Superior temporal gyrus (tissue), 1 donor: ENCODE results near the gene SLC39A1.

Experiments used
- DNase-seq: peaks from one replicate; pipeline ENCODE4 v3.0.0-alpha.2; 2016; ENCODE audit errors: extremely low spot score

The SLC39A1 gene

DNA sequence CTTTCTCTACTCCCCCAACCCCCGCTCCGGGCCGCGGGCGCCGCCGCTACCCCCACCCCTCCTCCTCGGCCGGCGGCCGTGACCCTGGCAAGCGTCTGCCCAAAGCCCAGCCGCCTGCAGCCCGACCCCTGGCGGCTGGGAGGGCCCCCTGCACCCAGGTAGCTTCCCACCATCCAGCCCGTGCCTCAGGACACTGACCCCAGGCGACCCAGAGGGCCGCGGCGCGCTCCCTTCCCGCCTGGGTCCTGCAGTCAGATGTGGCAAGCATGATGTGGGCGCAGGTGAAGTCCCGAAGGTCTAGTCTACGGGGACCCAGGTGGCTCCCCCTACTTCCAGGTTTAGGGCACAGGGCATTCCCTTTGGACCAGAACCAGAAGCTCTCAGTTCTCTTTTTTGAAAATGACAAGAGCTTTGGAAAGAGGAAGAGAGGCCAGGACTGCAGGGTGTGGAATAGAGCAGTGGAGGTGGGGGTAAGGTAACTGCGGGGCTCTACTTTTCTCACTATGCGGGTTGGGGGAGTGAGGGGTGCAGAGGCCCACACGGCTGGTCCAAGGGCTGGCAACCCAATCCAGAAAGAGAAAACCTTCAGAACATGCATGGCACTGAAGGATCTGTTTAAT, 16.6 kb downstream of the SLC39A1 start, which contains the start of gene DENND4B:
DENND4B (minus strand) TSS at position 97 of the 620 bp plus-strand sequence. CDS start 2,344 bp downstream, outside the sequence.
- peak; percentile 78 for DNase-seq

DNA sequence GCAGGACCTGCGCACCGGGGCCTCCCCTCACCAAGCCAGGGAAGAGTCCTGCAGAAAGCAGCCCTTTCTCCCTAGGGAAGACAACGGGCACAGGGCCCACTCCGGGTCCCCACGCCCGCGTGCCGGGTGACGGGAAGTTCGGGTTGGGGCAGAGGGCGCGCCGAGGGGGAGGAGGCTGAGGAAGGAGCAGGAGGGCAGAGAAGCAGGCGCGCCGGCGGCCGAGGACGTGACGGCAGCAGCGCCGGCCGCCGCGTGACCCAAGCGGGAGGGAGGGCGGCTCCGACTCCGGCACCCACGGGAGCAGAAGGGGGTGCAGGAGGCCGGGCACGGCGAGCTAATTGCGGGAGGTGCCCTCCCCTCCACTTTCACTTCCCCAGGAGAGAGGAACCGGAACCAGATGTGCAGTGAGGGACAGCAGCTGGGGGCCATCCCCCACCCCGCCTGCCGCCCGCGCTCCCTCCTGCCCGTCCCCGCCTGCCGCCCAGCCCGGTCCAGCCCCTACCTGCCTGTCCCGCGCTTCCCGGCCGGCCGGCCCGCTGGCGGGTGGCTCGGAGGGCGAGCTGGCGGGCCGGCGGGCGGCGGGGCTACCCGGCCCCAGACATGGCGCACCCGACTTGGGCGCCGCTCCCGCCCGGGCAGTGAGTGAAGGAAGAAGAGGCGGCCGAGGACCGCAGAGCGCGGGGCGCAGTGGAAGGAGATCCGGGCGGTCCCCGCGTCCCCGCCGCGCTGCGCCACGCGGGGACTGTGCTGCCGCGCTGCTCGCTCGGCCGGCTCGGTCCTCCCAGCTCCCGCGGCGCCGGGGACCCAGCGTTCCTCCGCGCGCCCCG, 17.3 kb downstream of the SLC39A1 start:
- peak; percentile 69 for DNase-seq

DNA sequence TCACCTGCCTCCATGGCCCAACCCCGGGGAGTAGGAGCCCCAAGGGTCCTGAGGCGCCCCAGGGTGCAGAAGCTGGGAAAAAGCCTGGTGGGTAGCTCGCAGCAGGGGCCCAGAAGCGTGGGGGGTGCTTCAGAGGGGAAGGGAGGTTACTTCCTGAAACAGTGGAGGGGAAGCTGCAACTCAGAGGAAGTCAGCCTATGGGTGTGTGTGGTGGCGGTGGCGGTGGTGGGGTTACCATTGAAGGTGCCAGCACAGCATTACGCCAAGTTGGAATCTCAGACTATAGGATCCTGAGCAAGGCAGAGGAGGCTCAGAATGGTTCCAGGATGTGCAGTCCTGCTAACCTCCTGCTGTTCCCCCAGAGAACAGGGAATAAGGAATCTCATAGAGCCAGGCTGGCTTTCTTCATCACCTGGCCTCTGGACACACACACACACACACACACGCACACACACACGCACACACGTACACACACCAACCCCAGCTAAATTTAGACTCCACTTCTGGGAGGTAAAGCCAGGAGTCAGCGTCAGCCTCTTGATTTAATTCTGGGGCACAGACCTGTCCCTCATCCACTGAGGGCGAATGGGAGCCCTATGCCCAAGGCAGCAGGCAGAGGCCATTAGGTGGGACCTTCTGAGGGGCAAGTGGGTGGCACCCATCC, 18.1 kb downstream of the SLC39A1 start:
- DNase-seq = no peak

DNA sequence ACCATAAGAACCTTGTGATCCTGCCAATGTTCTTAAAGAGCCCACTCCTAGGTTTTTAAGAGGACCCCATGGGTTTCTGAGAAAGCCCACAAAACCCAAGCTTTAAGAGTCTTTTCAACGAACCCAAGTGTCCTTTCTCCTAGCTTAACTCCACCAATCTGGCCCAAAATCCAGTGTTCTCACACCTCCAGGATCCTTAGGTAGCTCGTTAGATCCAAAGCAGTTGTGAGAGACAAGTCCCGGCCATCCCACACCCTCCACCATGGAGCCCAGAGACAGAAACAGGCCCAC, 18.6 kb downstream of the SLC39A1 start:
- DNase-seq = no peak

DNA sequence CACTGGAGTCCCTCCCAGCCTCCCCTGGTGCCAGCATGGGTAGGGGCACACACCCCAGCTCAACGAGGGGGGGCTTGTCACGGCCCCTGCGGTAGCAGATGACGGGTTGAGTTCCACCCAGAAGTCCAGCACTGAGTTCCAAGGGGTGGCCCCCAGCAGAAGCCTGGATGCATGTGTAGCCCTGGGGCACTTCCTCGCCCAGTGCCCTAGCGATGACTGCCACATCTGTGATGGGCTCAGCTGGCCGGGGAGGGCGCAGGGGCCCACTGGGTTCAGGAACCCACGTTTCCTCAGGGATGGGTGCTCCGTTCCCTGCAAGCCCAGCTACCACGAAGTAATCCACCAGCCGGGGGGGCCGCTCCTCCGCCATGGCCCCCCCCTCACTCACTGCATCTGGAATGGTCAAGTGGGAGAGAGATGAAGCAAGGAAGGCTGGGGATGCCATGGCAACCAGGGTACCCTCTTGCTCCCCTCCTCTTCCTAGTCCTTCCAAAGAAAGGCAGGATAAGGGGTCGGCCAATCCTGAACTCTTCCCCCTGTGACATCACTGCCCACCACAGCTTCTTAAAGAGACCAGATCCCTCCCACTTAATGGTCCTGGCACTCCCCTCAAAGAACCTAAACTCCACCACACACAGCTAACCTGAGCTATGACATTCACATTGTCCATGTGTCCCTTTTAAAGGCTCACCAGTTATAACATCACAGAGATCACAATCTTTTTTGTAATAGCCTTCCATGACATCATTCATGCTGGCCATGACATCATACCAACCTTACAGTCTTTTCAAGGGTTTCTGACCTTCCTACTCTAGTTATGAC, 19.1 kb downstream of the SLC39A1 start:
- no peak for DNase-seq

DNA sequence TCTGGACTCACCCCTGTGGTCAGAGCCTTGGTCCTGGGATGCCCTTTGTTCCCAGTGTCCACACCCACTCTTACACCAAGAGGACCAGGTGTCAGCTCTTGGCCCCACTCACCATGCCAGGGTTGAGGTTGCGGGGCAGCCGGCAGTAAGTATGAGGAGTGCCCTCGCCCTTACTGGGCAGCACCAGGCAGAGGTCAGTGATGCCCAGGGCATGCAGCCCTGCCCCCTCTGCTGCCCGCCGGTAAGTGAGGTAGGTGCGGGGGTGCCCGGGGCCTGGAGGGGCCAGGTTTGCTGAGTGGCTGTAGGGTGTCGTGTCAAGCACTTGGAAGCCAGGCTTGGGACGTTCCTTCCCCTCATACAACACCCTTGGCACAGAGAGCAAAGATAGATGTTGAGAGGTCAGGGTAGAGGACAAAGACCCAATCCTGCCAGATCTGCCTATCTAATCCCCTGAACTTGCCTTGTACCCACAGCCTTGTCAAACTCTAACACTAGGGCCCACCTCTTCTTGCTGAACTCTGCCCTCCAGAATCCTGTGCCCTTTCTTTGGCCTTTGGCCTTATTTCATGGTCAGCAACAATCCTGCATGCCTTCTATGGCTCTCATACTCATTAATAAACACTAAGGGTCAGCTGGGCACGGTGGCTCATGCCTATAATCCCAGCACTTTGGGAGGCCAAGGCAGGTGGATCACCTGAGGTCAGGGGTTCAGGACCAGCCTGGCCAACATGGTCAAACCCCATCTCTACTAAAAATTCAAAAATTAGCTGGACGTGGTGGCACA, 20.4 kb downstream of the SLC39A1 start:
- DNase-seq = no peak

DNA sequence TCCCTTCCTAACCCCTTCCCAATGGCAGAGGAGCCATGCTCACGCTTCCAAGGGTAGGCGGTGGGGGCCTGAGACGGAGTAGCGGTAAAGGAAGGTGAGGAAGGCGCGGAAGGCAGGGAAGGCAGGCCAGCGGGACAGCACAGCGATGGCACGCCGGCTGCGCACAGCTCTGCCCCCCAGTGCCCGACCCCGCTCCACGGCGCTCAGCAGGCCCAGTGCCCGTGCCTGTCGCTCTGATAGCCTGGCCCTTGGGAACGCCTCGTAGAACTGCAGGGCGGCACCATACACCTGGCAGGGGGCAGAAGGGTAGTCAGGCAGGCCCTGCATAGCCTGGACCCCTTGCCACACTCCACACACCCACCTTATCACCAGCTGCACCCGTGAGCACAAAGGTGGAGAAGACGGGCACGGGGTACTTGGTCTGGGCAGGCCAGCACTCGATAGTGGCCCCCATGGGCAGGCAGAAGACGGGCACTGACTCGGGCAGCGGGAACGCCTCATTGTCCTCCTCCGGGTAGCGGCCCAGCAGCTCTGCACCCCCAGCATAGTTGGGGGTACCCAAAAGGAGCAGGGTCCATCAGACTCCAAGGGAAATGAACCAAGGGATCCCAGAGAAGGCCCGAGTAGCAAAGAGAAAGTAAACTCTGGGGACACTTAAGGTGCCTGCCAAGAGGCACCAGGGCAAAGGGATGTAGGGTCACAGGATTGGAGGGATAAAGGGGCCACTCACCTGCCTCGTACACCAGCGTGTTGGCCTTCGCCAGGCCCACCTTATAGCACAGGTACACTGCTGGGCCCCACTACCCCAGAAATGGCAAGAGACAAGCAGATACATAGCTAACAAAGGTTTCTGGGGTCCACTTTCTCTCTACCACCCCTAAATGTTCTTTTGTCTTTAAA, 21.3 kb downstream of the SLC39A1 start:
- no peak for DNase-seq

DNA sequence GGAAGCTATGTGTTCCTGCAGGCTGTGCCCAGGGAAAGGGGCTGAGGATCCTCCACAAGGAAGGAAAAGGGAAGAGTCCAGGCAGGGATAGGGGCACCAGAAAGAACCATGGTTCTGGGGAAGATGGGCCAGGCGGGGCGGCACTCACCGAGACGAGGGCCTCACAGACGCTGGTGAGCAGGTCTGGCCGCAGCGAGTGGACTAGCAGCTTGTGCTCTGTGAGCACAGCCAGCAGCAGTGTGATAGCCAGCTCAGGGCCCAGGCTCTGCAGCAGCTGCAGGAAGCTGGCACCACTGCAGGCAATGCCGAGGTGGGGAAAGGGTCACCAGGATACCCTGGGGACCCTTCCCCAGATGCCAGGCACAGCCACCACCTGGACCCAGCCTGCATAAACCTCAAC, 22.6 kb downstream of the SLC39A1 start:
- no peak for DNase-seq

DNA sequence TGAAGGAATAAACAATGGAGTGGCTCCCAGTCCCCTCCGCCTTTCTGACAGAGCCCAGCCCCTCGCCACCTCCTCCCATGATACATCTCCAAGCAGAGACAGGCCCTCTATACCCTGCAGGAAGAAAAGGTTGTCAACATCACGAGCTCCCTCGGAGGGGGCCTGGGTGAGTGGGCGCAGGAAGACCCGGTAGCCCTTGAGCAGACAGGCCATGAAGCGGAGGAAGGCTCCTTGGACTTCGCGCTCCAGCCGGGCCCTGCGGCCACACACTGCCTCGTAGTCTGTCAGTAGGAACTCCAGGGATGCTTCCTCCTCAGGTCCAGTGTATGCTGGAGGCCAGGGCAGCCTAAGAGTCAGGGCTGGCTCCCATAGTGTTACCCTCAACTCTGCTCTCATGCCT, 23.9 kb downstream of the SLC39A1 start:
- no peak for DNase-seq

DNA sequence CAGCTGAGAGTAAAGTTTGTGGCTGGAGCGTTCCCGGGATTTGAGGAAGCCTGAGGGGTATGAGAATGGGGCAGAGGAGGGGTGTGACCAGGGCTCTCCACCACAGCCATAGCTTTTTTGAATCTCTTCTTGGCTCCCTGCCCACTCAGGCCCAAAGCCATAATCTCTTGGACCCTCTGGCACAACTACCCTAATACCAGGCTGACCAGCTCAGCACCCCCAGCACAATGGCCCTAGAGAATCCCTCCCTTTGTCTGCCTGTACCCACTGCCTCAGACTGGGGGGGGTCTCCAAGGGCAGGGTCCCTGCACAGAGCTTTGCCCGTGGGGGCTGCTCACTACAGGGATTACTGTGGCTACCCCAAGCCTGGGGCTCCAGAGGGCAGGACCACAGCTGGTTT, 24.3 kb downstream of the SLC39A1 start:
- no peak for DNase-seq

DNA sequence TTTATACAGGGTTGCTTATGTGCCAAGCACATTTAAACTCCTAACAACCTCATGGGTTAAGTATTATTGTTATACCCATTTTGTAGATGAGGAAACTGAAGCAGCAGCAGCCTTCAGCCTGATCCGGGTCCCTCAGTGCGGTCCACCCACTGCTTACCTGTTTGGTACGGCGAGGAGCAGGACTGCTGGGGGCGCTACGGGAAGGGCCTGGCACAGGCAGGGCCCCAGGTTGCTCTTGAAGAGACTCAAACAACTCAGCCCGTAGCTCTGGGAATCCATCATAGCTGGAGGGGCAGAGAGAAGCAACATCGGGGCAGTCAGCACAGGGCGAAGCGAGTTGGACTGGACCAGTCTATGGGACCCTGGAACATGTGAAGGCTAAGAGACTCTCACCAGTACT, 26.0 kb downstream of the SLC39A1 start:
- no peak for DNase-seq

DNA sequence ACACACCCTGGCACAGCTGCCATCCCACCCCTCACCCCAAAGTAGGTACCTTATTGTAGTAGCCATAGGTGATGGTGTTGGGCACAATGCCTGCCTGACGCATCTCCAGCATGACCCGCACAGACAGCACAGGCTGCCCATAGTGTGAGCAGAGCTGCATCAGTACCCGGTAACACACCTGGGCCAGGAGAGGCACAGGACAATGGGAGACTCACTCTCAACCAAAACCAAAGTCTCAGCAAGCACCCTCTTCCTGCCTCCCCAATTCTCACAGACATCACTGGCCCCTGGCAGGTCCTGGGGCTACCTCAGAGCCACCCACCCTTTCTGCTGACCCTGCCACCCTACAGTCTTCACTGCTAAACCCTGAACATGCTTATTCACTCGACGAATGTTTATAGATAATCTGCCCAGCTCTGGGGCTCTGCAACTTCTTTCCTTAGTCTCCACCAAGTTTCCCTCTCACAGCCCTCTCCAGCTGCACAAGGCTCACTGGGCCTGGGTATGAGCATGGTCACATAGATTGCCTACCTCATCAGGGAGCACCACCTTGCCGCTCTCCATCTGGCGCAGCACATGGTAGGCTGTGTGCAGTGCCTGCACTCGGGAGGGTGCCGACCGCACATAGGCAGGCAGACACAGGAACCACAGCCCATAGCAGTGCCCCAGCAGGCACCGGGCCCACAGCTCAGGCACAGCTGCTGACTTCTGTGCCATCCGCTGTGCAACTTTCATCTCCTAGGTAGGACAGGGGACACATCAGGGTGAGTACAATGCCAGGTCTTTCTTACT, 27.1 kb downstream of the SLC39A1 start:
- DNase-seq = no peak

DNA sequence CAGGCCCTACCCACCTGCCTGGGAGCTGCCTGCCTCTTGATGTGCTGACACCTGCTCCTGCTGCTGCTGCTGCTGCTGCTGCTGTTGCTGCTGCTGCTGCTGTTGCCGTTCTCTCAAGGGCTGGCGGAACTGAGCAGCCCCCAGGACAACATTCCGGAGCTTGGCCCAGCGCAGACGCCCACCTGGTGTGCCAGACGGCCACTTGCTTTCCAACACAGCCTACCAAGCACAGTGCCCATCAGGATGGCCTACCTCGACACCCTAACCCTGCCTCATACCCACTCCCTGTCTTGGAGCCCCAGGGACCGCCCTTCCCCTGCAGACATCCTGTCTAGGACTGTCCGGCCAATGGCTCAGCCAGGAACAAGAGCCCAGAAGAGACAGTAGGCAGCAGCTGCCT, 28.6 kb downstream of the SLC39A1 start:
- no peak for DNase-seq

DNA sequence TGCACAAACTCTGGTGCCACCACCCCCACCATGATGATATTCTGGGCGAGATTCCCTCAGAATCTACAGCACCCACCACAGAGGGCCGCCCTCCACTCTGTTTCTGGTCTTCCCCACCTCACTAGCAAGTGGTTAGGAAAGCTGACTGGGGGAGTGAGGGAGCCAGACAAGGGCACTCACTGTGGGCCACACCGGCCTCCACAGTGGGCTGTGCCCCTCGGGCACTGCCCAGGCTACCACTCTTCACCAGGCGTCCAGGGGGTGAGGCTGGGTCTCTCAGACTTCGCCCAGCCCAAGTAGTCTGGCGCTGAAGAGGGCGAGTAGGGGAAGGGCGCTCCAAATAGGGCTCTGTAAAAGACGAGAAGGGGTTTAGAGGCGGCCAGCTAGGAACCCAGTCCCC, 29.4 kb downstream of the SLC39A1 start:
- DNase-seq = no peak

DNA sequence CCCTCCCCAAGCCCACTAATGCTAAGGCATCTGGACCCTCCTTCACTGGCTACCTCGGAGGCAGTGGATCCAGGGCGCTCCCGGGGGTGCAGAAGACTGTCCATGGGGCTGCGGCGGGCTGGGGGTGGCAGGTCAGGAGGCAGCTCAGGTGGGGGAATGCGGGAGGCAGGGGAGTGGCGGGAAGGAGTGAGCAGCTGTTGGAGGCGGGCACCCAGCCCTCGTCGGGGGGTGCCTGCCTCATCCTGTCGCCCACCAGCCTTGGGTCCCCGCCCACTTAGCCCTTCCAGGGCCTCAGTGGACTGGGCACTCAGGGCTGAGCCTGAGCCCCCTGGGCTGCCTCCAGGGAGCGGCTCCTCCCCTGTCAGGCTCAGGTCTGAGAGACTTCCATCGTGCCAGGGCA, 29.9 kb downstream of the SLC39A1 start:
- no peak for DNase-seq

DNA sequence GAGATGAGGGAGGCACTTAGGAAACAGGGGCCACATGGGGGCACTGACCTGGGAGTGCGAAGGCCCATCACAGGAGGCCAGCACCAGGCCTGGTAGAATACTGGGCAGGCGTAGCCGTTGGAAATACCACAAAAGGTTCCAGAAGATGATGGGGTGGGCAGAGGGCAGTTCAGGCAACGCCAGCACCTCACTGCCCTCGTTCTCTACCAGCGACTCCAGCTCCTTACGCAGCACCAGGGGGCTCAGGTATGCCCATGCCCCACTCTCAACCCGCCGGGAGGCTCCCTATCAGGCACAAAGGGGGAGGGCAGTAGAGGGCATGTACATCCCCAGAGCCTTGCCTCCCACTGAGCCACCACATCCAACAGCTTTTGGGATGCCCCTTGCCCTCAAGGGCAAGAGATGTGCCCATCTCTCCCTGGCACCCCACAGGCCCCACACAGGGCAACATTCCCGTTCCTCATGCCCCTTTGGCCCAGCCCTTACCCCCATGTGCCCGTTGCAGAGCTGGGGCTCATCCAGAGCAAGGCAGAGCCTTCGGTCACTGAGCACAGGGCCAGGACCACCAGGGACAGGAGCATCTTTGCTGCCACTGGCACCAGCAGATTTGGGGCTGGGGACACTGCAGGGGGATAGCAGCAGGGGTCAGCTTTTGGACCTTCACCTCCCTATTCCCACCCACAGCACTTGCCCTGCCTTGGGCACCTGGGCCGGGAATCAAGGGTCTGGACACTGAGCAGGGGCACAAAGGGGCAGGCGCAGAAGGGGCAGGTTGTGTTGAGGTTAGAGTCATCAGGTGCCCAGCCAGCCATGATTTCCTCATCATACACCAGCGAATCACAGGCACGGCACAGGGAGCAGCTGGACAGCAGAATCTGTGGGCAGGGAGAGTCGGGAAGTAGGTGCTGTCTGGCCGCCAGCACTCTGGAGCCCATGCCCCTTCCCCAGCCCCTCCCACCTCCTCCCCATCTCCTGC, 30.9 kb downstream of the SLC39A1 start:
- no peak for DNase-seq

DNA sequence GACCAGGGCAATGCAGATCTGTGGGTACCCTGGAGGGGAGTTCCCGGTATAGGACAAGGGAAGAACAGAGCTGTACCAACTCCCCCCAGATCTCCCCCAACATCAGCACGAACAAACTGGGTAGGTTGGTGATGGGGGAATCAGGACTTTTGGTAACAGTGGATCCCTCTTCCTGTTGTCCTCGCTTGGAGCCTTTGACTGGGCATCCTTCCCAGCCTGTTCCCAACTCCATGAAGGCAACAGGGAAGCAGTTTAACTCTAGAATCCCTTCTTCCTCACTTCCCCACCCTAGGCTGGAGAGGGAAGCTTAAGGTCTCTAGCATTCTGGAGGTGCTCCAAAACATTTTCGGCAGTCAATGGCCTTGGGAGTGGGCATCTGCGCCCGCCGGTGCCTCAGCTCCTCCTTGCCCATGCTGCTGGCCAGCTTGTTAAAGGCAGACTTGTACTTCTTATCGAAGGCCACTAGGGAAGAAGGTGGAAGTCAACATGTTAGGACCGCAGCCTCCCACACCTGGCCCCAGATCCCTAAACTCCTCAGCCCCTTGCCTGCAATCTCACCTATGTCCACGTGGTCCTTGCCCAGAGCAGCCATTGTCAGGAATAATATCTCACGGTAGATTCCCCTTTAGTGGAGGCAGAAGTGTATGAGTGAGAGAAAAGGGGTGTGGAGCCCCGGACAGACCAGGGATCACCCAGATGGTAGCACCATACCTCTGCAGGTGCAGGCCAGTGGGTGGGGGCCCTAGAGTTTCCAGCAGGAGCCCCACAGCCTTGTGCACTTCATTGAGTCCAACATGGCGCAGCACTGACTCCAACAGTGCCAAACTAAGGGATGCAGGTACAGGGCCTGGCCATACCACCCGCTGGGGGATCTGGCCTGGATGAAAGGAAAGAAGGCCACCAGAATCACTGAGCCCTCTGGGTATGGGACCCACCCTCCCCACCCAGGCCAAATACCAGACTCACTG, 33.1 kb downstream of the SLC39A1 start:
- DNase-seq = peak; percentile 19
